GM19438 (cell line): ENCODE data around the gene NDUFV1.
A peak's percentile ranks its signal among the peaks of the same experiment; 100 is the strongest.
"Not testable (repeated sequence)": the region's sequence is repeated elsewhere in the genome, so short reads cannot be mapped to it uniquely, and the experiment has no call there.

Experiments
- ATAC-seq: cut with Tn5 transposase; IDR thresholded peaks from one replicate; pipeline ENCODE4 v1.9.1; 2021; ENCODE audit warnings: low read depth; ENCODE audit not compliant: unreplicated experiment

Gene NDUFV1

GRCh38 chr11:67636962-67637361 lies 30.2 kb downstream of the NDUFV1 start:
- no peak for ATAC-seq

GRCh38 chr11:67637441-67637840 lies 30.7 kb downstream of the NDUFV1 start:
- ATAC-seq, result not testable (repeated sequence)

- ATAC-seq, result no peak
Observed at GRCh38 chr11:67638535-67639437, 32.0 kb downstream of the NDUFV1 start.

- ATAC-seq, result no peak
Observed at GRCh38 chr11:67639438-67639859, 32.7 kb downstream of the NDUFV1 start, which contains the start of gene TBX10. Gene TBX10, minus strand, starts transcription at chr11:67639763. Its CDS starts 291 bp downstream, at chr11:67639472.

- ATAC-seq, result no peak
Observed at GRCh38 chr11:67640021-67640757, 33.5 kb downstream of the NDUFV1 start.

GRCh38 chr11:67640758-67641337 lies 34.1 kb downstream of the NDUFV1 start:
- no peak for ATAC-seq

GRCh38 chr11:67641338-67642172 lies 34.8 kb downstream of the NDUFV1 start:
- ATAC-seq, result no peak

GRCh38 chr11:67642173-67643120 lies 35.7 kb downstream of the NDUFV1 start:
- ATAC-seq, result no peak

- no peak for ATAC-seq
Observed at GRCh38 chr11:67644042-67644441, 37.3 kb downstream of the NDUFV1 start.

GRCh38 chr11:67644472-67645418 lies 38.0 kb downstream of the NDUFV1 start:
- no peak for ATAC-seq

- ATAC-seq, result no peak
Observed at GRCh38 chr11:67645521-67646461, 39.1 kb downstream of the NDUFV1 start.

- ATAC-seq, result no peak
Observed at GRCh38 chr11:67646535-67647336, 40.0 kb downstream of the NDUFV1 start.

GRCh38 chr11:67647471-67647870 lies 40.7 kb downstream of the NDUFV1 start:
- ATAC-seq, result no peak

GRCh38 chr11:67648140-67648795 lies 41.5 kb downstream of the NDUFV1 start:
- ATAC-seq, result peak; percentile 44

GRCh38 chr11:67648796-67649613 lies 42.3 kb downstream of the NDUFV1 start:
- no peak for ATAC-seq
